BE2C (cell line): ENCODE data around the gene MAN1C1.

Experiments
- DNase-seq: peaks from one replicate; pipeline ENCODE4 v3.0.0-alpha.2; 2020
- H3K27me3 ChIP-seq: fragments of 250-450 bp; sonication (Bioruptor Pico); 2 replicates; pipeline ENCODE4 v1.5.1; 2020; ENCODE audit warnings: mild to moderate bottlenecking
- H3K36me3 ChIP-seq: fragments of 250-450 bp; sonication (Bioruptor Pico); 2 replicates; pipeline ENCODE4 v1.5.1; 2020; ENCODE audit warnings: mild to moderate bottlenecking
- H3K4me1 ChIP-seq: fragments of 250-450 bp; sonication (Bioruptor Pico); 2 replicates; pipeline ENCODE4 v1.5.1; 2020
- H3K4me3 ChIP-seq: 2 replicates; pipeline ENCODE4 v1.5.1; 2011; ENCODE audit warnings: low read depth, low read length
- H3K9me3 ChIP-seq: fragments of 250-450 bp; sonication (Bioruptor Pico); 2 replicates; pipeline ENCODE4 v1.5.1; 2020
- TF ChIP-seq, protein P1 (sequence below): IDR thresholded peaks from 2 replicates; pipeline ENCODE4 v1.5.1; 2012; ENCODE audit warnings: mild to moderate bottlenecking, low read depth, low read length

Gene MAN1C1

DNA sequence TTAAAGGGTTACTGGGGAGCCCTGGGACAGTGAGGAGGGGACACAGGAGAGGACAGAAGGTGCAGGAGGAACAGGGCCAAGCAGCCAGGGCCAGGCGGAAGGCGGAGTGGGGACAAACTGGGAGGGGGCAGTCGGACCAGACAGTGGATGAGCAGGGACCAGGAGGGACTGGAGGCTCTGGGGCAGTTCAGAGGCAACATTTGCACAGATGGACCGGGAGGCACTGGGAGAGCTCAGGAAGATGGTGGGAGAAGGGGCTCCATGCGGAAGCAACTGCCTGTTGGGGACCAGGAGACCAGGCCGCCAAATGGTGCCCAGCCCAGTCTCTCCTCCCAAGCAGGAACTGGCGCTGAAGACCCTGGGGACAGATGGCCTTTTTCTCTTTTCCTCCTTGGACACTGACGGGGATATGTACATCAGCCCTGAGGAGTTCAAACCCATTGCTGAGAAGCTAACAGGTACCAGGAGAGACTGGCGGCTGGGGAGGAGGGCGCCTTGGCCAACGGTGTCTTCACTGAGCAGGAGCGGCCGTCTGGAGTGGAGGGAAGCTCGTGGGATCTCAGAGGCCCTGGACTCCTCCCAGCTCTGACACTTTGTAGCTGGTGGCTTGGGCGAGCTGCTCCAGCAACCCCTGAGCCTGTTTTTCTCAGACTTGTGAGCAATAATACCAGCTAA, 184.2 kb downstream of the MAN1C1 start:
- DNase-seq, result no peak
- H3K4me1 ChIP-seq, result peaks cover 5% of the 10 kb centered on the region
- peak overlapping the region; percentile 42 for H3K4me3 ChIP-seq

DNA sequence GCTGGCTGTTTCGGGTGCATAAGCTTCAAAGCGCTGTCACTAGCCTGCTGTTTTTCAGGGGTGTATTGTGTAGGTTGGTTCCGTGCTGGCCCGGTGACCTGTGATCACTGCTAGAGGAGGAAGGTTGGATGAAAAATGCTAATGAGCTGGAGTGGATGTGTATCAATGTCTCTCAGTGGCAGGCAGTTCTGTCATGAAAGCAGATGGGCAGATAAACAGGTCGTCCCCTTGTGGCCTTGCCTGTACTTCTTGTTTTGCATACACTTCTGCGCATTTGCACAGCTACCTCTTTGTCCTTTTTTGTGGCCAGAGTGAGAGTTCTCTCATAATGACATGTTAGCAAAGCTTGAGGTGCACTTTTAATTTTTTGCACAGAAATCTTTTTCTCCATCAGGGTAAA, 186.3 kb downstream of the MAN1C1 start:
- TF ChIP-seq, protein P1, sequence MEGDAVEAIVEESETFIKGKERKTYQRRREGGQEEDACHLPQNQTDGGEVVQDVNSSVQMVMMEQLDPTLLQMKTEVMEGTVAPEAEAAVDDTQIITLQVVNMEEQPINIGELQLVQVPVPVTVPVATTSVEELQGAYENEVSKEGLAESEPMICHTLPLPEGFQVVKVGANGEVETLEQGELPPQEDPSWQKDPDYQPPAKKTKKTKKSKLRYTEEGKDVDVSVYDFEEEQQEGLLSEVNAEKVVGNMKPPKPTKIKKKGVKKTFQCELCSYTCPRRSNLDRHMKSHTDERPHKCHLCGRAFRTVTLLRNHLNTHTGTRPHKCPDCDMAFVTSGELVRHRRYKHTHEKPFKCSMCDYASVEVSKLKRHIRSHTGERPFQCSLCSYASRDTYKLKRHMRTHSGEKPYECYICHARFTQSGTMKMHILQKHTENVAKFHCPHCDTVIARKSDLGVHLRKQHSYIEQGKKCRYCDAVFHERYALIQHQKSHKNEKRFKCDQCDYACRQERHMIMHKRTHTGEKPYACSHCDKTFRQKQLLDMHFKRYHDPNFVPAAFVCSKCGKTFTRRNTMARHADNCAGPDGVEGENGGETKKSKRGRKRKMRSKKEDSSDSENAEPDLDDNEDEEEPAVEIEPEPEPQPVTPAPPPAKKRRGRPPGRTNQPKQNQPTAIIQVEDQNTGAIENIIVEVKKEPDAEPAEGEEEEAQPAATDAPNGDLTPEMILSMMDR, result peak; percentile 34

More for the DNA sequence above, 184.2 kb downstream of the MAN1C1 start:
- no peaks in the 10 kb centered on the region for H3K36me3 ChIP-seq
- no peaks in the 10 kb centered on the region for H3K27me3 ChIP-seq
- TF ChIP-seq, protein P1, result no peak
- H3K9me3 ChIP-seq, result no peaks in the 10 kb centered on the region

DNA sequence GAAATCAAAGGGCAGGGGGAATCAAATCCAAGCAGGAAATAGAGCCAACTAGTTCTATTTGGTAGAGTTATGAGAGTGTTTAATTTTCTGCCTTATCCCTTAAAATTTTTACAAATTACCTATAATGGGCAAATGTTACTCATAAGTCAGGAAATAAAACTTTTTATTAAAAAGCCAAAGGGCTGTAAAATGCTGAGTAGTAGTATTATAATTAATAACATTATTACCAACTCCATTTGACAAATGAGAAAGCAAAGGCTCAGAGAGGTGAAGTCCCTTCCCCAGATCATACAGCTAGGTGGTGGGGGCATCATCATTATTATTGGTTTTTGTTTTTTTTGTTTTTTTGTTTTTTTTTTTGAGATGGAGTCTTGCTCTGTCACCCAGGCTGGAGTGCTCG, 186.8 kb downstream of the MAN1C1 start:
- Histone ChIP-seq H3K9me3 (no peaks in the 10 kb centered on the region), H3K4me1 (no peaks in the 10 kb centered on the region), H3K27me3 (no peaks in the 10 kb centered on the region), H3K4me3 (no peak overlapping the region), H3K36me3 (no peaks in the 10 kb centered on the region)
- no peak for DNase-seq
- TF ChIP-seq, protein P1, result no peak

More for the DNA sequence above, 186.3 kb downstream of the MAN1C1 start:
- Histone ChIP-seq H3K4me3 (no peak overlapping the region), H3K36me3 (no peaks in the 10 kb centered on the region), H3K9me3 (no peaks in the 10 kb centered on the region), H3K27me3 (no peaks in the 10 kb centered on the region), H3K4me1 (no peaks in the 10 kb centered on the region)
- no peak for DNase-seq

DNA sequence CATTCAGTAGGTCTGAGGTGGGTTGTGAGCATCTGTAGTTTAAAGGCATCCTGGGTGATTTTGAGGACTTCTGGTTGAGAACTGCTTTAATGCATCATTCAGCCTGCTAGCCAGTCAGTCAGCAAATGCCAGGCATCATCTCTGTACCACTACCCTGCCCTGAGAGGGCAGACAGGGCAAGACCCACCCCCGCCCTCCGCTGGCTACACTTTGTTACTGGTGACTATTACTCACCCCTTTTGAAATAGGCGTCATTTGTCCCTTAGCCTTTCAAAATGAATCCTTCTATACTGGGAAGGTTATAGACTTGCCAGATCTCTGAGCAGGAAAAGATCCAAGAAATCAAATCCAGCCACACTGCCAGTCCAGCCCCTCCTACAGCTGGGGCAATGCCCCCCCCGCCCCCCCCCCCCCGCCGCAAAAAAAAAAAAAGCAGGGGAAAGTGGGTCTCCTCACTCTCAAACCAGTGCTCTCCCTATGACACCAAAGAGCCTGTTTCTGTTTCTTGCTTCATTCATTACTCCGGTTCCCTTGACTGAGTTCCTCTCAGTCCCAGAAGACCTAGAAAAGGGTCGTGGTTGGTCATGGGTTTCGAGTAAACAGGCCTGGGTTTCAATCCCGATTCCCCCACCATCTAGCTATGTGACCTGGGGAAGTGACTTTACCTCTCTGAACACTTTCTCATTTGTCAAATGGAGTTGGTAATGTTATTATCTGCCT, 187.8 kb downstream of the MAN1C1 start:
- no peak for DNase-seq
- no peaks in the 10 kb centered on the region for H3K36me3 ChIP-seq
- TF ChIP-seq, protein P1, result peak; percentile 1; the same call in 1 of the 2 replicates
- no peak overlapping the region for H3K4me3 ChIP-seq
- H3K4me1 ChIP-seq, result no peaks in the 10 kb centered on the region
- H3K9me3 ChIP-seq, result no peaks in the 10 kb centered on the region
- H3K27me3 ChIP-seq, result no peaks in the 10 kb centered on the region

DNA sequence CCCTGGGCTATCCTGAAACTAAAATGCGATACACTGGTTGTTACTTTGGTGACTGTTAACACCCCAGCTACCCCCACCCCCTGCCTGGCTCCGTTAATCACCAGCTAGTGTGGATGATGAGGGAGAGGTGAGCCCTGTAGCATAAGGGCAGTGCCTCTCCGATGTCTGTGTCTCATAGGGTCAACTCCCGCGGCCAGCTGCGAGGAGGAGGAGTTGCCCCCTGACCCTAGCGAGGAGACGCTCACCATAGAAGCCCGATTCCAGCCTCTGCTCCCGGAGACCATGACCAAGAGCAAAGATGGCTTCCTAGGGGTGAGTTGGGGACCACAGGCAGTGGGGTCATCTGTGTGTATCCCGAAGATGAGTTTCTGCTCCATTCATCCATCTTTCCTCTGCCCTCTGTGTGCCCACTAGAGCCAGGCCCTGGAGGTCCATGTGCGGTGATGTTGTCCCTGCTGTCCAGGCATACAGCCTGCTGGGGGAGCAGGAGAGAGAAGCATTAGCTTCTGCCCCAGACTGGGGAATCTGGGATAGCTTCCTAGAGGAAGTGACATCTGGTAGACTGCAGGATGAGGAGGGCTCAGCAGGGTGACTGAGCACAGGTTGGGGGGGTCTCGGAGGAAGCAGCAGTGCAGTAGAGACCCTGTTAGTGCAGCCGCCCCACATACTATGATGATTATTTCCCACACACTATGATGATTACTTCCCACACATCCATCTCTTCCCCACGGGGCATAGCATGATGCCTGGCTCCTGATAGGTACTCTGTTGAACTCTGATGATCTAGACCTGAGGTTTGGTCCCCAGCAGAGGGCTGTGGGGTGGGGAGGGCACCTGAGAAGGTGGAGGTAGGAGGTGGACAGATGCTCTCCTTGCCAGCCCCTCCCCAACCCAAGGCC, 188.6 kb downstream of the MAN1C1 start:
- DNase-seq, result no peak
- Histone ChIP-seq H3K4me3 (no peak overlapping the region), H3K27me3 (no peaks in the 10 kb centered on the region), H3K36me3 (no peaks in the 10 kb centered on the region), H3K4me1 (no peaks in the 10 kb centered on the region), H3K9me3 (no peaks in the 10 kb centered on the region)
- TF ChIP-seq, protein P1, result no peak
